Chondrocyte (in vitro differentiated cells): ENCODE results near the gene SPIRE1. TPM values are rescaled to one million over a fixed set of nuclear protein-coding genes. Genes with fewer than 3 reads are reported as not detected.
"Not testable (repeated sequence)": the region's sequence is repeated elsewhere in the genome, so short reads cannot be mapped to it uniquely, and the experiment has no call there.

Source experiments
- DNase-seq: peaks from one replicate; pipeline ENCODE4 v3.0.0; 2021; ENCODE audit warnings: mixed read lengths, low spot score
- H3K27ac Mint-ChIP-seq: one replicate; pipeline ENCODE4 v1.8.0; 2021; ENCODE audit warnings: mild to moderate bottlenecking, moderate library complexity, mixed read lengths; ENCODE audit not compliant: unreplicated experiment
- H3K27me3 Mint-ChIP-seq: 2 replicates; pipeline ENCODE4 v1.8.0; 2021; ENCODE audit warnings: low read depth, mixed read lengths
- H3K36me3 Mint-ChIP-seq: 2 replicates; pipeline ENCODE4 v1.8.0; 2021; ENCODE audit warnings: low read depth, mixed read lengths
- H3K4me1 Mint-ChIP-seq: 2 replicates; pipeline ENCODE4 v1.8.0; 2021; ENCODE audit warnings: low read depth, mild to moderate bottlenecking, mixed read lengths
- H3K4me3 Mint-ChIP-seq: one replicate; pipeline ENCODE4 v1.8.0; 2021; ENCODE audit warnings: mild to moderate bottlenecking, moderate library complexity, mixed read lengths; ENCODE audit not compliant: unreplicated experiment
- H3K9me3 Mint-ChIP-seq: 2 replicates; pipeline ENCODE4 v1.8.0; 2021; ENCODE audit warnings: low read depth, mixed read lengths
- total RNA-seq: library from RNA; stranded (reverse); gene quantifications from 3 replicates; pipeline ENCODE4 v1.2.1, GENCODE V29; 2021
- TF ChIP-seq, protein P1 (sequence below): fragments of 200-600 bp; sonication (generic); IDR thresholded peaks from 2 replicates; pipeline ENCODE4 v1.5.0; 2021; ENCODE audit warnings: antibody characterized with exemption, mild to moderate bottlenecking, moderate library complexity

The SPIRE1 gene
- total RNA-seq, 1 donor from 2014 or later, result 57.8 TPM

DNA sequence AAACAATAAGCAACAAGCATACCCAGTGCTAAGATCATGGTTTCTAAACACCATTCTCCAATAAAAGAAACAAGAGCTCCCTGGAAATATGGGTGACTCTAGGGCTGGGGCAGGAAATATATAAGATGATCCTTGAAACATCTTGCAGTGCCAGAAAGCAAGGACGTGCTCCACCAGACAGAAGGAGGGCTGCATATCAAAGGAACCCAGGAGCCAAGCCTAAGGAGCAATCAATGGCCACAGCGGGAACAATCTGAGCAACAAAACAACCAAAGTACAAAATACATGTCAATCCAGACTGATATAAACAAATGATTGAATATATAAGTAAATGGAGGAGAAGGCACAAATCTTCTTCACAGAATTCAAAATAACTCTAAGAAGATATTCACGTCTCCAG lies 10.1 kb downstream of the SPIRE1 start:
- TF ChIP-seq, protein P1, sequence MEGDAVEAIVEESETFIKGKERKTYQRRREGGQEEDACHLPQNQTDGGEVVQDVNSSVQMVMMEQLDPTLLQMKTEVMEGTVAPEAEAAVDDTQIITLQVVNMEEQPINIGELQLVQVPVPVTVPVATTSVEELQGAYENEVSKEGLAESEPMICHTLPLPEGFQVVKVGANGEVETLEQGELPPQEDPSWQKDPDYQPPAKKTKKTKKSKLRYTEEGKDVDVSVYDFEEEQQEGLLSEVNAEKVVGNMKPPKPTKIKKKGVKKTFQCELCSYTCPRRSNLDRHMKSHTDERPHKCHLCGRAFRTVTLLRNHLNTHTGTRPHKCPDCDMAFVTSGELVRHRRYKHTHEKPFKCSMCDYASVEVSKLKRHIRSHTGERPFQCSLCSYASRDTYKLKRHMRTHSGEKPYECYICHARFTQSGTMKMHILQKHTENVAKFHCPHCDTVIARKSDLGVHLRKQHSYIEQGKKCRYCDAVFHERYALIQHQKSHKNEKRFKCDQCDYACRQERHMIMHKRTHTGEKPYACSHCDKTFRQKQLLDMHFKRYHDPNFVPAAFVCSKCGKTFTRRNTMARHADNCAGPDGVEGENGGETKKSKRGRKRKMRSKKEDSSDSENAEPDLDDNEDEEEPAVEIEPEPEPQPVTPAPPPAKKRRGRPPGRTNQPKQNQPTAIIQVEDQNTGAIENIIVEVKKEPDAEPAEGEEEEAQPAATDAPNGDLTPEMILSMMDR, result no peak
- Mint-ChIP-seq H3K4me3 (no peak overlapping the region), H3K36me3 (no peaks in the 10 kb centered on the region), H3K27me3 (no peaks in the 10 kb centered on the region), H3K27ac (peak overlapping the region; percentile 49), H3K4me1 (peaks cover 65% of the 10 kb centered on the region), H3K9me3 (no peaks in the 10 kb centered on the region)
- no peak for DNase-seq

DNA sequence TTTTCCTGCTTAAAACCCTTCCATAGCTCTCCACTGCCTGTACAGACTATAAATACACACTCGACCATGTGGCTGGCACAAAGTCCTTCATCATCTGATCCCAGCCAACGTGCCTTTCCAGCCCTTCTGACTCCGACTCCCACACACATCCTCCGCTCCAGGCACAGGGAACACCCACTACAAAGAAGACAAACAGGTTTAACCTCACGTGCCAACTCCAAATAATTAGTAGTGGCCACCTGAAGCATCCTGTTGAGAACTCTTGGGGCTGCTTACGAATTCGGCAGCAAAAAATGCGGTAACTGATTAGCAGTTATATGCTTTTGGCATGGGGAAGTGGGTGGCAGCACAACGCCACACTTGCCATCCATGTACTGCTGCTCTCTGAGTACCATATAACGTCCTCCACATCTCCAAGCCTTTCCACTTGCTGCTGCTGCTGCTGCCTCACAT lies 12.1 kb downstream of the SPIRE1 start:
- Mint-ChIP-seq H3K36me3 (no peaks in the 10 kb centered on the region), H3K9me3 (no peaks in the 10 kb centered on the region), H3K4me1 (peaks cover 59% of the 10 kb centered on the region), H3K27ac (peak overlapping the region; percentile 93), H3K27me3 (no peaks in the 10 kb centered on the region), H3K4me3 (peak overlapping the region; percentile 8)
- TF ChIP-seq, protein P1, result no peak
- DNase-seq, result no peak

DNA sequence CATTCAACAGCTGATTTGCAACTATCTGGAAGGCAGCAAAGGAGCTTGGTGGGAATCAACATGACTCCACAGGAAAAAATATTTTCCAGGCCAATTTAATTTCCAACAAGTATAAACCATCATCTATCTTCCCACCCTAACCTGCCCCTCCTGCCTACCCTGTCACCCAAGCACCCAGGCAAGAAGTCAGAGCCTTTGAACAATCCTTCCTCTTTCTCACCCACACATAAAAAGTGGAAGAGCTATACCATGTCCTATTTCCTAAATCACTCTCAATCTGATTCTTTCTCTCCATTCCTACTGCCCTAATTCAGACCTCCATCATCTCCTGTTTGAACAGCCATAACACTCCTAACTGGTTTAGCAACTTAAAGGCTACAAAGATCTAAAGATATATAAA lies 12.7 kb downstream of the SPIRE1 start:
- peak overlapping the region; percentile 8 for H3K4me3 Mint-ChIP-seq
- peaks cover 63% of the 10 kb centered on the region for H3K4me1 Mint-ChIP-seq
- TF ChIP-seq, protein P1, result no peak
- H3K27ac Mint-ChIP-seq, result peak overlapping the region; percentile 93
- H3K9me3 Mint-ChIP-seq, result no peaks in the 10 kb centered on the region
- DNase-seq, result no peak
- no peaks in the 10 kb centered on the region for H3K27me3 Mint-ChIP-seq
- H3K36me3 Mint-ChIP-seq, result no peaks in the 10 kb centered on the region

DNA sequence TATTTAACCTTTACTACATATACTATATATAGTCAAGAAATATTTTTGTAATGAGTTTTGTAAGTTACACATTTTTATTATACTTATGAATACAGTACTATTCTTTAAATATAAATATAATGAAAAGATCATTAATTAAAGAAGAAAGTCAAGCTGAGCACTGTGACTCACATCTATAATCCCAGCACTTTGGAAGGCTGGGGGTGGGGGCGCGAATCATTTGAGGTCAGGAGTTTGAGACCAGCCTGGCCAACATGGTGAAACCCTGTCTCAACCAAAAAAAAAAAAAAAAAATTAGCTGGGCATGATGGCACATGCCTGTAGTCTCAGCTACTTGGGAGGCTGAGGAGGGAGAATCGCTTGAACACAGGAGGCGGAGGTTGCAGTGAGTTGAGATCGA lies 14.2 kb downstream of the SPIRE1 start:
- not testable (repeated sequence) for H3K27me3 Mint-ChIP-seq, H3K36me3 Mint-ChIP-seq, DNase-seq, H3K4me3 Mint-ChIP-seq, H3K9me3 Mint-ChIP-seq
- Mint-ChIP-seq H3K4me1 (peaks cover 69% of the 10 kb centered on the region), H3K27ac (peak overlapping the region; percentile 32)

DNA sequence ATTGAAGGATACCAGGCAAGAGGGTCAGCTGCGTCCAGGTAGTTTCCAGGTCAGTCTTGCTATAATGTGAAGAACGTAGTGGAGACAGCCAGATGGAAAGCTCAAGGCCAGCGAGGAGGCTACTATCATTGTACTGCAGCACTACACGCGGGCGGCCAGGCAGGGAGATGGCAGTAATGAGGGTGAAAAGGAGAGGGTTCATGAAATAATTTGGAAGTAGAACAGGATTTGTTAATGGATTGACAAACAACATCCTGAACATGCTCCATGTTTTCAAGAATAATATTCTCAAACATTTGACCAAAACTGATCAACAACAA lies 17.1 kb downstream of the SPIRE1 start:
- Mint-ChIP-seq H3K4me3 (peak overlapping the region; percentile 31), H3K27ac (peak overlapping the region; percentile 91)

More for the DNA sequence above, 17.1 kb downstream of the SPIRE1 start:
- Mint-ChIP-seq H3K9me3 (no peaks in the 10 kb centered on the region), H3K36me3 (no peaks in the 10 kb centered on the region), H3K4me1 (peaks cover 75% of the 10 kb centered on the region), H3K27me3 (no peaks in the 10 kb centered on the region)
- no peak for DNase-seq
- TF ChIP-seq, protein P1, result peak; percentile 31
